Stomach (tissue), 4 donors: ENCODE data around the gene SLC35F3.

Experiments used
- CTCF ChIP-seq, 7 experiments: fragments of 450-650 bp in 4 of 7; fragments of 200-600 bp in 3 of 7; sonication (generic) in 3 of 7; IDR thresholded peaks; one replicate each; pipeline ENCODE4 v1.5.1; 2016 to 2019; ENCODE audit warnings: antibody characterized with exemption in 7 of 7, control low read depth in 2 of 7, mild to moderate bottlenecking in 1 of 7
- POLR2A ChIP-seq, 4 donors: fragments of 450-650 bp; IDR thresholded peaks; one replicate each; pipeline ENCODE4 v1.6.1; 2016; ENCODE audit warnings: antibody characterized with exemption in 4 of 4, control low read depth in 2 of 4, mild to moderate bottlenecking in 1 of 4, moderate library complexity in 1 of 4

DNA sequence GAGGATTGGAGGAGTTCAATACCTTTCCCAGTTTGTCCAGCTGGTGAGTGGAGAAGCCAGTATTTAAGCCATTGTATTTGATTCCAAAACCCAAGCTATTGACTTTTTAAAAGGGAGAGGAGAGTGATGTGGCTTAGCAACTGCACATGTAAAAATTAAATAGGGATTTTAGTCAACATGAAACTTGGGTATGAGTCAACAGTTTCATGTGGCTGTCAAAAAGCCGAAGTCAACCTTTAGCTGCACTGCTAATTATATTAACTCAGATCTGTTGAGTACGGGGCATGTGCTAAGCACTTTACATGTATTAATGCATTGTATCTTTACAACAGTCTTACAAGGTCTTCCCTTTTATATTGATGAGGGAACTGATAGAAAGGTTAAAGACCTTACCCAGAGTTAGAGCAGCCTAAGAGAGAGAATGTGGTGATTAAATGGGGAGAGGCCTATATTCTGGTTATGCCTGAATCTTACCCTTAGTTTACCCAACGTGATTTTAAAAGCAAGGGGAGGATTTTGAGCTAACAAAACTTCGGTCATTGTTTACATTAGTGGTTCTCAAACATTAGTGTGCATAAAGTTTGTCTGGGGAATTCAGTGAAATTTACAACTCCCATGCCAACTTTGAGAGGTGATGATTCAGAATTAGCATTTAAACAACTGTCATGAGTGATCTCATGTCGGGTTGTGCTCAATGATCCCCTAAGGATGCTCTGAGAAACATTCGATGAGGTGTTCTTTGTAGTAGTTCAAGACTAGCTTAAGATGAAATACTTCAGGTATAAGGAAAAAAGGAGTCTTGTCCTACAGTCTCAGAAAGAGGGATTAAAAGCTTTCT lies 6.9 kb upstream of the SLC35F3 start:
- TF ChIP-seq CTCF (IDR thresholded peaks at IDR 0.05) = no peak
- no peak for TF ChIP-seq POLR2A (IDR thresholded peaks at IDR 0.05)
